Measurements from ENCODE around the gene PPIP5K1.

DNA sequence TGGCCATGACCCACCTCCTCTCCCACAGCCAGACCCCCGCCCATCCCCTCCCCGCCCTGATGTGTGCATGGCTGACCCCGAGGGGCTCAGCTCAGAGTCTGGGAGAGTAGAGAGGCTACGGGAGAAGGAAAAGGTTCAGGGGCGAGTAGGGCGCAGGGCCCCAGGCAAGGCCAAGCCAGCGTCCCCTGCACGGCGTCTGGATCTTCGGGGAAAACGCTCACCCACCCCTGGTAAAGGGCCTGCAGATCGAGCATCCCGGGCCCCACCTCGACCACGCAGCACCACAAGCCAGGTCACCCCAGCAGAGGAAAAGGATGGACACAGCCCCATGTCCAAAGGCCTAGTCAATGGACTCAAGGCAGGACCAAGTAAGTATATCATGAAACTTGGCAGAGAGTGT lies 60.9 kb downstream of the PPIP5K1 start:
- TF ChIP-seq GATA2 (IDR thresholded peaks at IDR 0.05; ENCODE audit: low read depth, low read length) (no peak), GATA3 (IDR thresholded peaks at IDR 0.05; ENCODE audit: low read depth, low read length) (no peak)

Measured in SH-SY5Y (cell line).